Stimulated activated CD4-positive, alpha-beta T cell treated with anti-CD3 and anti-CD28 coated beads, Interleukin-12 subunit alpha, Interleukin-12 subunit beta, amount 100 ng/mL, for 4 hours (primary cell): Measurements from ENCODE around the gene LRRC43.
"Not testable (repeated sequence)": the region's sequence is repeated elsewhere in the genome, so short reads cannot be mapped to it uniquely, and the experiment has no call there.

Experiments used
- DNase-seq: peaks from one replicate; pipeline ENCODE4 v3.0.0-alpha.2; 2020

Gene LRRC43

DNA sequence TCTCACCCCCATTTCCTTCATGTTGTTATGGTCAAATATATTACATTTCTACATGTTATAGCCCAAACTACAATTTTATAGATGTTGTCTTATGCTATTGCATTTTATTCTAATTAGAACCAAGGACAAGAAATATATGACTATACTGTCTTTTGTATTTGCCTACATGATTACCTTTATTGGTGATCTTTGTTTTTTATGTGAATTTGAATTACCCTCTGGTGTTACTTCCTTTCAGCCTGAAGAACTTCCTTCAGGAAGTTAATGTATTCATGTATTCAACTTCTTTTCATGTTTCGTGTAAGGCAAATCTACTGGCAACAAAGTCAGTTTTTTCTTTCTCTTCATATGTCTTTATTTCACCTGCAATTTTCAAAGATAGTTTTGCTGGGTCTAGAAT lies 11.9 kb downstream of the LRRC43 start:
- DNase-seq: no peak

DNA sequence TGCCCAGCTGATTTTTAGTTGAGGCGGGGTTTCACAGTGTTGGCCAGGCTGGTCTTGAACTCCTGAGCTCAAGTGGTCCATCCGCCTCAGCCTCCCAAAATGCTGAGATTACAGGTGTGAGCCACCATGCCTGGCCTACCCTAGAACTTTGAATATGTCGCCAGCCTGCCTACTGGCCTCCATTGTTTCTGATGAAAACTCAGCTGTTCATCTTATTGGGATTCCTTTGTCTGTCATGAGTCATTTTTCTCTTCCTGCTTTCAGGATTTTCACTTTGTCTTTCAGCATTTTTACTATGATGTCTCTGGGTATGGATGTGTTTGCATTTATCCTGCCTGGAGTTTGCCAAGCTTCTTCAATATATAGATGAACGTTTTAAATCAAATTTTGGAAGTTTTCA lies 12.5 kb downstream of the LRRC43 start:
- no peak for DNase-seq

DNA sequence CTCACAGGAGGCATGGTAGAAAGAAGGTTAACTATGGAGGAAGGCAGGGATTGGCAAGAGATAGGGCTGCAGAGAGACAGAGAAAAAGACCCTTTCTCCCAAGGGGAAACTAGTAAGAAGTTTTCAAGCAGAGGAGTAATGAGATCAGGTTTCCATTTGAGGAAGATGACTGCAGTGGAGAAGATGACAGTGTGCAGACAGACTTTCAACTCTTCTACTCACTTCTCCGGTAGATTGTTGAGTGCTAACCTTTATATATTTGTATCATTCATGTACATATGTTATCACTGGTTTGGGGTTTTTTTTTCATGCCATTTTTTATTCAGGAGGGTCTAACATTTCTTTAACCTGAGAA lies 14.7 kb downstream of the LRRC43 start:
- DNase-seq: no peak

DNA sequence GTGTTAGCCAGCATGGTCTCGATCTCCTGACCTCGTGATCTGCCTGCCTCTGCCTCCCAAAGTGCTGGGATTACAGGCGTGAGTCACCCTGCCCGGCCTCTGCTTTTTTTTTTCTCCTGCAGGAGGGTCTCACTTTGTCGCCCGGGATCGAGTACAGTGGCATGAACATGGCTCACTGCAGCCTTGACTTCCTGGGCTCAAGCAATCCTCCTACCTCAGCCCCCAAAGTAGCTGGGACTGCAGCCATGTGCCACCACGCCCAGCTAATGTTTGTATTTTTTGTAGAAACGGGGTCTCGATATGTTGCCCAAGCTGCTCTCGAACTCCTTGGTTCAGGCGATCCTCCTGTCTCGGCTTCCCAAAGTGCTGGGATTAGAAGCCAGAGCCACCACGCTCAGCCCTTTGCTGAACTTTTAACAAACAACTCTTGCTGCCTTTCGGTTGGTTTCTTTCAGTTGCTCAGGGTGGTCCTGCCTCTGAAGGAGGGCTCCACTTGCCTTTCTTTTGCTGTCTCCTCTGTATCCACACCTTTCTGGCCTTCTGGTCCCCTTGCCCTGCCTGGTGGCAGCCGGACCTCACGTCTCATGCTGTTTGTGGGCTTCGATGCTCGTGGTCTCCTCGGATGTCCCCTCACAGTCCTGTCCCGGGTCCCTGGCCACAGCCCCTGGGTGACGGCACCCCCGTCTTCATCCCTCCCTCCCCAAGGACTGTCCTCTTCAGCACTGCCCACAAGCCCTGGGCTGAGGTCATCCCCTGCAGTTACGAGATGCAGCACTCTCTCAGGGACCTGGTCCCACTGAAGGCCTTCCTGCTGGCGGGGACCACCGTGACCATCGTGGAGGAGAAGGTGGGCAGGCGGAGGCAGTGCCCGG lies 16.8 kb downstream of the LRRC43 start:
- DNase-seq: no peak

DNA sequence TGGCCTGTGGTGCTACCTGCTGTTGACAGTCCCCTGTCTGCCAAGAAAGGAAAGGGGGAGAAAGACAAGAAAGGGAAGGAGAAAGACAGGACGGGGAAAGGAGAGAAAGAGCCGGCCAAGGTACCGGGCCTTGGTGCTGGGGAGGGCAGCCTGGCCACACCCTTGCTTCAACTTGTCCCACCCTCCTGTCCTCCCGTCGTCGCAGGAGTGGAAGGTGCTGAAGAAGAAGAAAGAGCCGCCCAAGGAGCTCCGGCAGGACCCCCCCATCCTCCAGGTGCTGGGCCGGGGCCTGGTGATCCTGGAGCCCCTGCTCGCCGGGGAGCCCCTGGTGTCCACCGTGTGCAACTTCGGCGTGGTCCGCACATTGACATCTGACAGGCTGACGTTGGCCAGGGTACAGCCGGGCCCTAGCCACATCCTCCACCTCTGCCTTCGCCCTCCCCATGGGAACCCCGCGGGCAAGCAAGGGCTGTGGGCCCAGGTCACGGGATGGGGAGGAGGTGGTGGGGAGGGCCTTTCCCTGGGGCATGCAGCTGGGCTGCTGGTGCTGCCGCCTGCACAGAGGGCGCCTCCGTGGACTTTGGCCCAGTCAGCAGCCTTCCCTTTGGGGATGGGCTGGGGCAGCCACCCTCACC lies 17.7 kb downstream of the LRRC43 start:
- DNase-seq: no peak

DNA sequence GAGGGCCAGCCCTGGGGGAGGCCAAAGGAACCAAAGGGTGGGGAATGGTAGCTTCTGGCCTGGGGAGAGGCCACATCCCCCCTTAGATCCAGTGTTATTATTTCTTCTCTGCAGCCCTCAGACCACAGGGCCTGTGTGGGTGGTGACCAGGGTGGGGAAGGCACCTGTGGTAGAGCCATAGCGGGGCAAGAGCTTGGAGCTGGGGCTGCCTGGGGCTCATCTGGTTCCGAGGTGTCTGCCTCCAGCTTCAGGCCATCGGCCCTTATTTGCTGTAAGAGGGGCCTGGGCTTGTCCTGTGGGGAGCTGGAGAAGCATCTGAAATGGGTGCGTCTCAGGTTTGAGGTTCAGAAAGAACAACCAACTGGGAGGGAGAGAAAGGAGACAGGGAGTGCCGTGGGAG lies 18.5 kb downstream of the LRRC43 start:
- DNase-seq: no peak

DNA sequence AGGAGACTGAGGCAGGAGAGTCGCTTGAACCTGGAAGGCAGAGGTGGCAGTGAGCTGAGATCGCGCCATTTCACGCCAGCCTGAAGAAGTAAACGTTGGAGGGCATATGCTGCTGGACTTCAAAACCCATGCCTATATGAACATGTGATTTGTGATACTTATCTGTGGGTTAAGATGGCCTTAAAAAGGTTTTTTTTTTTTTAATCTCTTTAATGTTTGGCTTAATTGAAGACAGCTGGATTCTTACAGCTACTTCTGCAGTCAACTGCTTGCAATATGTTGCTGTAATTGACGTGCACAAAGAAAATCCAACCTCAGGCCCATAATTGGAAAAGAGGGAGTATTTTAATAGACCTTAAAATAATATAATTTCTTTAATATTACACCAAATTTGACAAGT lies 19.1 kb downstream of the LRRC43 start:
- DNase-seq: no peak

DNA sequence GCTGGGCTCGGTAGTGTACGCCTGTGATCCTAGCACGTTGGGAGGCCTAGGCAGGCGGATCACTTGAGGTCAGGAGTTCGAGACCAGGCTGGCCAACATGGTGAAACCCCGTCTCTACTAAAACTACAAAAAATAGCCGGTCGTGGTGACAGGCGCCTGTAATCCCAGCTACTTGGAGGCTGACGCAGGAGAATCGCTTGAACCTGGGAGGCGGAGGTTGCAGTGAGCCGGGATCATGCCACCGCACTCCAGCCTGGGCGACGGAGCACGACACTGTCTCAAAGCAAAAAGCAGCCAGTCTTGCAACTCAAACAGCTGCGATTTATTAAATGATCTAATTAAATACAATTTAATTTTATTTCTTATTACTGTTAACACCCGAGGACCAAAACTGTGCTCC lies 19.9 kb downstream of the LRRC43 start:
- DNase-seq: not testable (repeated sequence)

DNA sequence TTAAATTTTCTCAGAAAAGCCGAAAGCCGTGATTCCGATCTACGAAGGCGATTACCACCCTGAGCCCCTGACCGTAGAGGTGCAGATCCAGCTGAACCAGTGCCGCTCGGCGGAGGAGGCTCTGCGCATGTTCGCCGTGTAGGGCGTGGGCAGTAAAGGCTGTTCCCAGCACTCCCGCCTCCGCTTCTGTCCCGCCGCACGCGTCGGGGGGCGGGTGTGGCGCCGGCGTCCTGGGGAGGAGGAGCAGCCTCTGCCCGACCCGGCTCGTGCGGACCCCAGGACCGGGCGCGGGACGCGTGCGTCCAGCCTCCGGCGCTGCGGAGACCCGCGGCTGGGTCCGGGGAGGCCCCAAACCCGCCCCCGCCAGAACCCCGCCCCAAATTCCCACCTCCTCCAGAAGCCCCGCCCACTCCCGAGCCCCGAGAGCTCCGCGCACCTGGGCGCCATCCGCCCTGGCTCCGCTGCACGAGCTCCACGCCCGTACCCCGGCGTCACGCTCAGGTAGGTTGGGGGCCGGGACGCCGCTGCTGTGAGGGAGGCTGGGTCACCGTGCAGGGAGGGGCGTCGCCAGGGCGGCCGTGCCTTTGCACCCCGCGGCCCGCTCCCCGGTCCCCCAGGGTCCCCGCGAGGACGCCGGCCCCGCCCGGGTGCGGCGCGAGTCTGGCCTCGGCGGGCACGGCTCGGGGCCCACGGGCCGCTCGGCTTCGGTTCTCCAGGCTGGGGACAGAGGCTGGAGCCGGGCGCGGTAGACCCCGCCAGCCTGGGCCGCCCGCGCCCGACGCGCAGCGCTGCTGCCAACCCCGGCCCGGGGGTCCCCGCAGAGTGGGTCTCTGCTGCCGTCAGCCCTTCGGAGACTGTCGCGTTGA lies 20.6 kb downstream of the LRRC43 start, which contains the start of gene B3GNT4:
Gene B3GNT4, plus strand, starts transcription at position 409 of the 866 bp plus-strand sequence. CDS start 910 bp downstream, outside the sequence.
- peak; percentile 67 for DNase-seq

DNA sequence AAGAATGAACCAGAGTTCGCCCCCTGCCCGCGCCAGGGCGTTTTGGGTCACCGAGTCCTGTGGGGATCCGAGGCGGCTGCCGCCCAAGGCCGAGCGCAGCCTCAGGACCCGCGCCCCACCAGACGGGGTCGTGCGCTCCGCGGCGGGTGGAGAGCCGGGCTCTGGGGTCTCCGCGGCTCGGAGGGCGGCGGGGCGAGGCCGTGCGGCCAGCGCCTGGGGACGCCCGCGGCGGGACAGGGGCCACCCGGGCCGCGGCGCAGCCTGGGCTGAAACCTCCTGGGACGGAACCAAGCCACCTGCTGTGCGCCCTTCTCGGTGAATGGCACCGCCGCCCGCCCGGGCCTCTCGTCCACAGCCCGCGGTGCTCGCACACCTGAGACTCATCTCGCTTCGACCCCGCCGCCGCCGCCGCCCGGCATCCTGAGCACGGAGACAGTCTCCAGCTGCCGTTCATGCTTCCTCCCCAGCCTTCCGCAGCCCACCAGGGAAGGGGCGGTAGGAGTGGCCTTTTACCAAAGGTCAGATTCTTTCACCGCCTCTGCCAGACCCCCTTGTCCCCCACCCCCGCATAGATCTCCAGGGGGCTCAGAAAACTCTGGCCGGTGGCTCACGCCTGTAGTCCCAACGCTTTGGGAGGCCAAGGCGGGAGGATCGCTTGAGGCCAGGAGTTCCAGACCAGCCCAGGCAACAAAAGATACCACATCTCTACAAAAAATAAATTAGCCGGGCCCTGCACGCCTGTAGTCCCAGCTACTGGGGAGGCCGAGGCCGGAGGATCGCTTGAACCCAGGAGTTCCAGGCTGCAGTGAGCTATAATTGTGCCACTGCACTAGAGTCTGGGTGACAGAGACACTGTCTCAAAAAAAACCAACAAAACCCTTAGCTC lies 21.5 kb downstream of the LRRC43 start:
- DNase-seq: no peak

DNA sequence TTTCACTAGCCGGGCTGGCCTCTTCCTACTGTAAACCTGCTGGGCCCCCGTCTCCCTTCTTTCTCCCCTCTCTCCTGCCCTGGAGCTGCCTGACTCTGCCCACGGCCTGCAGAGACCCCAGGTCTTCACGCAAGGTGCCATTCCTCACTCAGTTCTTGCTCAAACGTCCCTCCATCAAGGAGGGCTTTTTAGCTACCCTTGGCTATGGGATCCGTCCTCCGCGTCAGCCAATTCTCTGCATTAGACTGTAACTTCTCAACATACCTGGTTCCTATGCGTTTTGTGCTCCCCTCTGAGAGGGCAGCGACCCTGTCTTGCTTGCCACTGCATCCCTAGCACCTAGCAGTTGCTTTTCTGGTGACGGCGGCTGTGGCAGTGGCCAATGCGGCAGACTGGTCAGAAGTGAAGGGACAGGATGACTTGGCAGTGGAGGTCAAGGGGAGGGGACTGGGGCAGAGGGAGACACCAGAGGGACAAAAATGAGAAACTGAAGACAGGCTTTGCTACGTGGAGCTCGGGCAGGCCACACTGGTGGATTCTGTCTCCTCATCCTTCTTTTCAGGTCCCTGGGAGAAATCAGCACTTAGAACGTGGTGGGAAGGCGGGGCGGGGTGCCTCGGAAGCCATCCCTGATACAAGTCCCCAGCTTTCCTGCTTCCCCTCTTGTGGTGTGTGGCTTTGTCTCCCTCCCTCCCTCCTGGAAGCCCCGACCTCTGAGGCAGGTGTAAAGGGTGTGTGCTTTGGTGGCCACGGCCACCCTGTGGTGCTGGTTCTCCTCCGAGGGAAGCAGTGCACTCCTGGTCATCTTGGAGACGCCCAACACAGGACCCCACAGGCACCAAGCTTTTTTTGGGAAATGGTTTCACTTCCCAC lies 22.4 kb downstream of the LRRC43 start:
- no peak for DNase-seq

DNA sequence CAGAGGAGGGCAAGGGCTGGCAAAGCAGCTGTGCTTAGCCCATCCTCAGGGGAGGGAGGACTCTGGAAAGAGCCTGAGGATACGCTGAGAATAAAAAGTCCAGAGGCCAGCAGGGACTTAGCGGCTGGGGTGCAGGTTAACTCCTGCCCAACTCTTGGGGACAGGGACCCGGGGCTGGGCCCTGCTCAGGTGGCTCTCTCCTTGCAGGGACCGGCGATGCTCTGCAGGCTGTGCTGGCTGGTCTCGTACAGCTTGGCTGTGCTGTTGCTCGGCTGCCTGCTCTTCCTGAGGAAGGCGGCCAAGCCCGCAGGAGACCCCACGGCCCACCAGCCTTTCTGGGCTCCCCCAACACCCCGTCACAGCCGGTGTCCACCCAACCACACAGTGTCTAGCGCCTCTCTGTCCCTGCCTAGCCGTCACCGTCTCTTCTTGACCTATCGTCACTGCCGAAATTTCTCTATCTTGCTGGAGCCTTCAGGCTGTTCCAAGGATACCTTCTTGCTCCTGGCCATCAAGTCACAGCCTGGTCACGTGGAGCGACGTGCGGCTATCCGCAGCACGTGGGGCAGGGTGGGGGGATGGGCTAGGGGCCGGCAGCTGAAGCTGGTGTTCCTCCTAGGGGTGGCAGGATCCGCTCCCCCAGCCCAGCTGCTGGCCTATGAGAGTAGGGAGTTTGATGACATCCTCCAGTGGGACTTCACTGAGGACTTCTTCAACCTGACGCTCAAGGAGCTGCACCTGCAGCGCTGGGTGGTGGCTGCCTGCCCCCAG lies 23.4 kb downstream of the LRRC43 start:
- DNase-seq: no peak

DNA sequence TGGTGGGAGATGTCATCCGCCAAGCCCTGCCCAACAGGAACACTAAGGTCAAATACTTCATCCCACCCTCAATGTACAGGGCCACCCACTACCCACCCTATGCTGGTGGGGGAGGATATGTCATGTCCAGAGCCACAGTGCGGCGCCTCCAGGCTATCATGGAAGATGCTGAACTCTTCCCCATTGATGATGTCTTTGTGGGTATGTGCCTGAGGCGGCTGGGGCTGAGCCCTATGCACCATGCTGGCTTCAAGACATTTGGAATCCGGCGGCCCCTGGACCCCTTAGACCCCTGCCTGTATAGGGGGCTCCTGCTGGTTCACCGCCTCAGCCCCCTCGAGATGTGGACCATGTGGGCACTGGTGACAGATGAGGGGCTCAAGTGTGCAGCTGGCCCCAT lies 24.1 kb downstream of the LRRC43 start:
- no peak for DNase-seq

DNA sequence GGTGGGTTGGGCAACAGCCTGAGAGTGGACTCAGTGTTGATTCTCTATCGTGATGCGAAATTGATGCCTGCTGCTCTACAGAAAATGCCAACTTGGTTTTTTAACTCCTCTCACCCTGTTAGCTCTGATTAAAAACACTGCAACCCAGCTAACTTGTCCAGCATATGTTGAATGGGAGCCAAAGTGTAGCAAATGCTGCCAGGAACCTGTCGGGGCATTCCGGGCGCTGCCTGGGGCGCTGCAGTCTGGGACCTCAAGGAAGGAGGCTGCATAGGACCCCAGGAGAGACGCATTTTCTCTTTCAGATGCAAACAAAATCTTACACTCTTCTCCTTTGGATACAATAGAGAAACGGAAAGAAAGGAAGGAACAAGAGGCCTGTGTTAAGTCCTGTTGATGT lies 24.5 kb downstream of the LRRC43 start:
- no peak for DNase-seq

DNA sequence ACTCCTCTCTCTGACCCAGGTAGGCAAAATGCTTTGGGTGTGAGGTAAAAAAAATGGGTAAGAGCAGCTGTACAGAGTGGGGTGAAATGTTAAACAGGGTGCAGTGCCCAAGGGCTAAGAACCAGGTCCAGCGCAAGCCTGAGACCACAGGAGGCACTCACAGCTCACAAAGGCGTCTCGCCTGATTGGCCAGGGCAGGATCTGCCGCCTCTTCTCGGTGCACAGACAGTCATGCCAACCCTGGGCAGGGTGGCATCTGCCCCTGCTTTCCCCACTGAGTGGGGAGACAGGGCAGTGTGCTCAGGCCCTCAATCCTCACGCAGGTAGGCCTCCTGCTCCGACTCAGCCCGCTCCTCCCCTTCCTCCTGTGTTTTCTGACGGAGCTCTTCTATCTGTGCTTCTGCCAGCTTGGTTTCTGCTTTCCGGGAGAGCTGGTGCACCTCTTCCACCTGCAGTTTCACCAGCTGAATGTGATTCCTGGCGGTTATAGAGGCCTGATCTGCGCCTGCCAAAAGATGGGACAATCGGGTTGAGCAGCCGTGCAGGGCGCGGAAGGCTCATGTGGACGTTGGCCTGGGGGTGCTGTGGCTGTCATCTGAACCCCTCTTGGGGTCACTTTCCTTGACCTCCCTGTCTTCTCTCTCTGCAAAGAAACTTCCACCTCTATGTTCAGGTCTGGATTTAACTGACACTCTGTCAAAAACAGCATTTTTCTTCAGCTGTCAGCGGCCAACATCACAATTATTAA lies 25.3 kb downstream of the LRRC43 start:
- no peak for DNase-seq

DNA sequence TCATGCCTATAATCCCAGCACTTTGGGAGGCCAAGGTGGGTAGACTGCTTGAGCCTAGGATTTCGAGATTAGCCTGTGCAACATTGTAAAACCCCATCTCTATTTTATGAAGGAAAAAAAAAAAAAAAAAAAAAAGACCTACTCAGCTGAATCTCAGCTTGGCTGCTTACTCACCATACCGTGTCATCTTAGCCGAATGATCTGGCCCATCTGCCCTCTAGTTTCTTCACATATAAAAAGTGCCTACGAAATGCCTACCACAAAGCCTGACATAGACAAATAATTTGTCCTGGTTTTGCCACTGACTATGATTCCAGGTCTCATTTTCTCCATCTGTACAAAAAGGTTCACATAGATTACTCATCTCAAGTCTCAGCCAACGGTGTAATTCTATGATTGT lies 32.8 kb downstream of the LRRC43 start:
- no peak for DNase-seq

DNA sequence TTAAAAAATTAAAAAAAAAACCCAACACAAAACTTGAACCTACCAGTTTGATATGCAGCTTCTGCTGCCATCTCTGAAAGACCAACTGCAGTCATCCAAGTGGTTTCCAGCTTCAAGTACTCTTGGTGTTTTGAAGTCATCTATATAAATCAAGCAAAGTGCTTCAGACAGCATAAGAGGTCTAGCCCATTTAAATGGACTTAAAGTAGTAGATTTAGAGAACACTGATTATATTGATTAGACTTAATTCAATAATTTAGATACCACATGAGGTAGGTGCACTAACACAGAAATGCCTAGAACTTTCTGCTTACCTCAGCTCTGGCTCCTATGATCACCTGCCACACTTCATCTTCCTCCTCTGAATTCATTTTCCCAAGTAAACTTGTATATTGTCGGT lies 33.5 kb downstream of the LRRC43 start:
- DNase-seq: no peak

DNA sequence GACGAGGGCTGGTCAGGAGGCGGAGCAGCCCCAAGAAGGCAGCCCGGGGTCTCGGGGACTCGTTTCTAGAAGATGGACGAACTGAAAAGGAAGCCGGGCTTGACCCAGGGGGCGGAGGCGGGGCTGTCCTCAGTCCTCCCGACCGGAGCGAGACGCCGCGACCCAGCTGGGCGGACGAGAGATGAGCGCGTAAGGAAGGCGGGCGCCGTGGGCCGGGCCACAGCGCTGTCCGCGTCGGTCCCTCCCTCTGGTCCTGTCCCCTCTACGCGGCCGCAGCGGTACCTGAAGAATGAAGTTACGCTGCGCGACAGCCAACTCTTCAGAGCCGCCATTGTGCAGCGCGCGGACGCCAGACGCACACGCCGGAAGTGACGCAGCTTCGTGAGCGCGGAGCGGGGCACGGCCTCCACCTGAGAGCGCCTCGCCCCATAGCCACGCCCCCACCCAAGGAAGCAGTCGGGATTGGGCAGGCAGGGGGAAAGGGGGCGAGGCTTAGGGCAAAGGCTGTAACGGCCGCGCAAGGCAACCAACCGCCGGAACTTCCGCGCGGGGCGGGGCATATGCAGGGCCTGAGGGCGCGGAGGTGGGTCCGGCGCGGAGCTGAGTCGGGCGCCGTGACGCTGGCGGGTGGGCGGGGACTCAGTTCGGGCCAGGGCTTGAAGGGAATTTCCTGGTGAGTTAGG lies 42.9 kb downstream of the LRRC43 start, which contains the start of gene DIABLO:
Gene DIABLO, minus strand, starts transcription at position 370 of the 683 bp plus-strand sequence. Its CDS starts 38 bp downstream, at position 332.
- peak; percentile 100 for DNase-seq
